ENCODE data around the gene MORN2. TPM values are rescaled to one million over a fixed set of nuclear protein-coding genes. Genes with fewer than 3 reads are reported as not detected.

MORN2 gene
- total and polyA plus RNA-seq, 2 of the 4 experiments (the other 2 are of a cell fraction), result 13.1 to 16.5 TPM

- BruUV-seq (replicated peaks), result no TSS peak
- no peak for TF ChIP-seq FOS (IDR thresholded peaks at IDR 0.05; ENCODE audit: low read depth, low read length)
- TF ChIP-seq MAZ (IDR thresholded peaks at IDR 0.05; ENCODE audit: borderline replicate concordance, low read depth, low read length), result no peak
- no peak for TF ChIP-seq ELK1 (IDR thresholded peaks at IDR 0.05; ENCODE audit: borderline replicate concordance, low read depth, low read length)
- TF ChIP-seq CEBPB (IDR thresholded peaks at IDR 0.05; ENCODE audit: low read depth, low read length), result no peak
- TF ChIP-seq MAFK (IDR thresholded peaks at IDR 0.05; ENCODE audit: low read depth, low read length), result no peak
- TF ChIP-seq USF2 (IDR thresholded peaks at IDR 0.05; ENCODE audit: low read depth, low read length), result no peak
- no peak for TF ChIP-seq NFE2L2 (IDR thresholded peaks at IDR 0.05; ENCODE audit: low read depth, low read length)
- no peak overlapping the region for H4K91ac ChIP-seq (ENCODE audit: insufficient read depth, low read depth, low read length)
- no peak overlapping the region for H3K18ac ChIP-seq (ENCODE audit: low read depth, low read length)
- no peak overlapping the region for H2BK15ac ChIP-seq (ENCODE audit: low read depth, low read length)
- ATAC-seq (ENCODE audit: low read depth) (no peak), DNase-seq (no peak)
- no peak overlapping the region for H3K56ac ChIP-seq (ENCODE audit: extremely low read depth, insufficient read depth, low read length)
- in situ Hi-C loops (cut with MboI; ENCODE audit: low sequenced_read_pairs) (no loop called here), intact Hi-C loops (cut with micrococcal nuclease) (no loop called here), dilution Hi-C loops (cut with HindIII; ENCODE audit: low sequenced_read_pairs, unreplicated experiment) (no loop called here)
- WGBS, 2 experiments (ENCODE audit: extremely low coverage in 2 of 2, insufficient read length in 1 of 2), result 100% methylated on average over 1 of the region's 2 CpGs; no CpG with 5 or more reads in 1 of the 2 experiments
- H3K4me1 ChIP-seq (ENCODE audit: control insufficient read depth, insufficient read depth, low read length), result no peaks in the 10 kb centered on the region
- H4K20me1 ChIP-seq (ENCODE audit: insufficient read depth, low read length), result no peaks in the 10 kb centered on the region
- H3K79me1 ChIP-seq (ENCODE audit: low read depth in 1 of 2, low read length in 2 of 2), result no peaks in the 10 kb centered on the region
- no peak overlapping the region for H2AK5ac ChIP-seq (ENCODE audit: low read depth, low read length)
- H3K4me2 ChIP-seq (ENCODE audit: low read depth, low read length), result no peak overlapping the region
- ChIA-PET POLR2A (ENCODE audit: unreplicated experiment) (no interaction called here), CTCF (no interaction called here)
- H2BK20ac ChIP-seq (ENCODE audit: low read depth, low read length), result no peak overlapping the region
- H3K23ac ChIP-seq (ENCODE audit: low read depth, low read length), result no peak overlapping the region
- no peaks in the 10 kb centered on the region for H3K9me3 ChIP-seq (ENCODE audit: control insufficient read depth, insufficient read depth, low read length)
- no peak overlapping the region for H4K5ac ChIP-seq (ENCODE audit: low read depth, low read length)
- H3K4me3 ChIP-seq (ENCODE audit: insufficient read depth, low read depth, low read length), result no peak overlapping the region
- H4K8ac ChIP-seq (ENCODE audit: low read depth in 2 of 2, low read length in 2 of 2), result no peak overlapping the region
- H3K27me3 ChIP-seq (ENCODE audit: control insufficient read depth, insufficient read depth, low read length), result no peaks in the 10 kb centered on the region
- no peak overlapping the region for H3K14ac ChIP-seq (replicated peaks; ENCODE audit: low read depth, low read length)
- H2BK120ac ChIP-seq (ENCODE audit: low read depth, low read length), result no peak overlapping the region
- H3K9ac ChIP-seq (ENCODE audit: low read depth, low read length), result no peak overlapping the region
- no peak overlapping the region for H2BK5ac ChIP-seq (ENCODE audit: low read depth, low read length, poor library complexity, severe bottlenecking)
- no peak overlapping the region for H2AK9ac ChIP-seq (replicated peaks; ENCODE audit: low read depth, low read length, poor library complexity)
- H3K36me3 ChIP-seq (ENCODE audit: control insufficient read depth, insufficient read depth, low read length), result no peaks in the 10 kb centered on the region
- H2AFZ ChIP-seq (replicated peaks; ENCODE audit: low read length, poor library complexity), result no peak overlapping the region
- no peaks in the 10 kb centered on the region for H3K9me1 ChIP-seq (ENCODE audit: insufficient read depth, low read length)
- H3K27ac ChIP-seq (ENCODE audit: insufficient read depth, low read length), result no peak overlapping the region
- no peak overlapping the region for H3K4ac ChIP-seq (ENCODE audit: low read depth, low read length)
Observed at GRCh38 chr2:38907743-38908562, 32.2 kb downstream of the MORN2 start.

Data from IMR-90 (cell line).